GM21717 (cell line): Measurements from ENCODE around the gene ANKRD11.

ENCODE experiments used
- ATAC-seq: cut with Tn5 transposase; IDR thresholded peaks from one replicate; pipeline ENCODE4 v1.9.1; 2021; ENCODE audit warnings: mild to moderate bottlenecking, moderate library complexity; ENCODE audit not compliant: unreplicated experiment

Gene ANKRD11

GRCh38 chr16:89354325-89354724 is 136.0 kb downstream of the ANKRD11 start:
- no peak for ATAC-seq

GRCh38 chr16:89352091-89352681 is 138.2 kb downstream of the ANKRD11 start:
- ATAC-seq, result no peak

- no peak for ATAC-seq
Observed at GRCh38 chr16:89351645-89352044, 138.7 kb downstream of the ANKRD11 start.

GRCh38 chr16:89350701-89351380 is 139.5 kb downstream of the ANKRD11 start:
- ATAC-seq, result no peak

GRCh38 chr16:89349947-89350633 is 140.3 kb downstream of the ANKRD11 start:
- ATAC-seq, result no peak

- no peak for ATAC-seq
Observed at GRCh38 chr16:89347807-89348206, 142.6 kb downstream of the ANKRD11 start.

GRCh38 chr16:89346869-89347268 is 143.5 kb downstream of the ANKRD11 start:
- no peak for ATAC-seq

- ATAC-seq, result no peak
Observed at GRCh38 chr16:89345642-89346150, 144.7 kb downstream of the ANKRD11 start.

- no peak for ATAC-seq
Observed at GRCh38 chr16:89344846-89345611, 145.3 kb downstream of the ANKRD11 start.

GRCh38 chr16:89344458-89344834 is 145.9 kb downstream of the ANKRD11 start:
- ATAC-seq, result no peak

- no peak for ATAC-seq
Observed at GRCh38 chr16:89343501-89344457, 146.6 kb downstream of the ANKRD11 start.

- ATAC-seq, result no peak
Observed at GRCh38 chr16:89341697-89342694, 148.4 kb downstream of the ANKRD11 start.

- ATAC-seq, result no peak
Observed at GRCh38 chr16:89341279-89341678, 149.1 kb downstream of the ANKRD11 start.

GRCh38 chr16:89338863-89339262 is 151.5 kb downstream of the ANKRD11 start:
- ATAC-seq, result no peak

GRCh38 chr16:89337965-89338364 is 152.4 kb downstream of the ANKRD11 start:
- no peak for ATAC-seq

GRCh38 chr16:89335803-89336485 is 154.4 kb downstream of the ANKRD11 start:
- no peak for ATAC-seq

- no peak for ATAC-seq
Observed at GRCh38 chr16:89334988-89335802, 155.2 kb downstream of the ANKRD11 start.
